A549 (cell line): ENCODE results near the gene LRSAM1. TPM values are rescaled to one million over a fixed set of nuclear protein-coding genes. Genes with fewer than 3 reads are reported as not detected.

Experiments
- ATAC-seq, 2 experiments: fragments of 200-7000 bp in 1 of 2; fragments of >200 bp in 1 of 2; cut with Nextera tagmentation in 1 of 2; cut with Tn5 transposase in 1 of 2; 3 replicates each; pipeline versions ENCODE4 v1.8.0 to v1.9.1; 2018 to 2020; ENCODE audit warnings: mild to moderate bottlenecking in 1 of 2, moderate library complexity in 1 of 2
- CTCF ChIA-PET: fragments of 300-600 bp; sonication (Branson Sonifier 250); formaldehyde crosslinking; extraction: SDS; loops from one replicate; lab custom pipeline; 2021; ENCODE audit warnings: antibody characterized with exemption, inconsistent platforms; lab: Yijun Ruan, JAX
- POLR2A ChIA-PET: fragments of 350-600 bp; formaldehyde crosslinking; extraction: SDS; loops from one replicate; lab custom pipeline; 2021; ENCODE audit warnings: antibody characterized with exemption, inconsistent platforms; lab: Yijun Ruan, JAX
- DNase-seq, 2 experiments: peaks; one replicate each; pipeline versions ENCODE4 v3.0.0 to v3.0.0-alpha.2; 2011 to 2016; ENCODE audit warnings: low read depth in 1 of 2, low spot score in 1 of 2
- FAIRE-seq: peaks from 2 replicates; lab custom pipeline; 2011; peaks lifted over from hg19 to GRCh38; lab: Jason Lieb, UNC
- H3K27ac ChIP-seq, 2 experiments: fragments of >200 bp; sonication (Bioruptor Twin); formaldehyde crosslinking; 3 replicates each; pipeline ENCODE4 v1.5.1; 2016 to 2017
- H3K4me1 ChIP-seq: fragments of >200 bp; sonication (Bioruptor Twin); formaldehyde crosslinking; 3 replicates; pipeline ENCODE4 v1.6.1; 2016
- H3K4me2 ChIP-seq: fragments of >200 bp; sonication (Bioruptor Twin); formaldehyde crosslinking; 3 replicates; pipeline ENCODE4 v1.6.1; 2016
- H3K4me3 ChIP-seq: fragments of >200 bp; sonication (Bioruptor Twin); formaldehyde crosslinking; 3 replicates; pipeline ENCODE4 v1.5.1; 2016
- H3K9me3 ChIP-seq: fragments of >200 bp; sonication (Bioruptor Twin); formaldehyde crosslinking; 3 replicates; pipeline ENCODE4 v1.6.1; 2016
- BHLHE40 ChIP-seq: IDR thresholded peaks from 2 replicates; pipeline ENCODE4 v1.6.1; 2012; ENCODE audit warnings: low read depth, low read length, inconsistent platforms
- CBX2 ChIP-seq: fragments of 200-600 bp; sonication (generic); IDR thresholded peaks from 2 replicates; pipeline ENCODE4 v1.6.1; 2016; ENCODE audit warnings: low read depth, mild to moderate bottlenecking, borderline replicate concordance
- CBX8 ChIP-seq: fragments of 200-600 bp; sonication (generic); IDR thresholded peaks from 2 replicates; pipeline ENCODE4 v1.6.1; 2016
- EHF ChIP-seq: fragments of 250-450 bp; sonication (Bioruptor Pico); IDR thresholded peaks from 2 replicates; pipeline ENCODE4 v1.5.0; 2020; ENCODE audit warnings: mild to moderate bottlenecking
- EHMT2 ChIP-seq: fragments of 200-600 bp; sonication (generic); IDR thresholded peaks from 2 replicates; pipeline ENCODE4 v1.6.1; 2016; ENCODE audit warnings: antibody characterized with exemption, low read depth, mild to moderate bottlenecking, moderate library complexity
- ESRRA ChIP-seq: fragments of 150-350 bp; IDR thresholded peaks from 2 replicates; pipeline ENCODE4 v1.6.1; 2014; ENCODE audit warnings: mild to moderate bottlenecking, low read length, borderline replicate concordance
- FOSL2 ChIP-seq, 2 experiments: fragments of 450-650 bp in 1 of 2; fragments of >200 bp in 1 of 2; sonication (Bioruptor Twin) in 1 of 2; formaldehyde crosslinking; IDR thresholded peaks; 2 replicates each; pipeline versions ENCODE4 v1.5.0 to v1.6.1; 2016 to 2020; ENCODE audit warnings: mild to moderate bottlenecking in 1 of 2, moderate library complexity in 1 of 2
- FOXS1 ChIP-seq: fragments of 250-450 bp; sonication (Bioruptor Pico); IDR thresholded peaks from 2 replicates; pipeline ENCODE4 v1.5.0; 2020; ENCODE audit warnings: mild to moderate bottlenecking, moderate library complexity
- GATA3 ChIP-seq: IDR thresholded peaks from 2 replicates; pipeline ENCODE4 v1.6.1; 2012; ENCODE audit warnings: borderline replicate concordance
- HDAC2 ChIP-seq: fragments of 200-600 bp; sonication (generic); IDR thresholded peaks from 2 replicates; pipeline ENCODE4 v1.6.1; 2016
- HEYL ChIP-seq: fragments of 250-450 bp; sonication (Bioruptor Pico); IDR thresholded peaks from 2 replicates; pipeline ENCODE4 v1.8.0; 2021; ENCODE audit warnings: mild to moderate bottlenecking, moderate library complexity
- HMGXB4 ChIP-seq: fragments of 250-450 bp; sonication (Bioruptor Pico); IDR thresholded peaks from 2 replicates; pipeline ENCODE4 v1.5.0; 2021; ENCODE audit warnings: mild to moderate bottlenecking, moderate library complexity, borderline replicate concordance
- HOXA7 ChIP-seq: fragments of 250-450 bp; sonication (Bioruptor Pico); IDR thresholded peaks from 2 replicates; pipeline ENCODE4 v1.5.0; 2020; ENCODE audit warnings: mild to moderate bottlenecking, moderate library complexity
- HOXB13 ChIP-seq: fragments of 250-450 bp; sonication (Bioruptor Pico); IDR thresholded peaks from 2 replicates; pipeline ENCODE4 v1.5.0; 2020; ENCODE audit warnings: low read depth, mild to moderate bottlenecking, moderate library complexity
- JUN ChIP-seq, 2 experiments: fragments of >200 bp; sonication (Bioruptor Twin); formaldehyde crosslinking; IDR thresholded peaks; 2 replicates in 1 of 2; 3 replicates in 1 of 2; pipeline ENCODE4 v1.6.1; 2016 to 2017
- JUNB ChIP-seq: fragments of >200 bp; sonication (Bioruptor Twin); formaldehyde crosslinking; IDR thresholded peaks from 2 replicates; pipeline ENCODE4 v1.6.1; 2016
- MAFK ChIP-seq: fragments of 450-650 bp; IDR thresholded peaks from 2 replicates; pipeline ENCODE4 v1.6.1; 2014; ENCODE audit not compliant: partially characterized antibody
- MYC ChIP-seq: IDR thresholded peaks from 2 replicates; pipeline ENCODE4 v1.6.1; 2012; ENCODE audit warnings: mild to moderate bottlenecking, inconsistent platforms, low read length, improper control_type of control experiment, borderline replicate concordance
- NFE2L2 ChIP-seq: fragments of 150-350 bp; conservative IDR thresholded peaks from 2 replicates; pipeline ENCODE4 v1.6.1; 2014; ENCODE audit warnings: low read length
- NPAS2 ChIP-seq: fragments of 250-450 bp; sonication (Bioruptor Pico); IDR thresholded peaks from 2 replicates; pipeline ENCODE4 v1.8.0; 2022; ENCODE audit warnings: mild to moderate bottlenecking, moderate library complexity, borderline replicate concordance
- NR3C1 ChIP-seq: fragments of >200 bp; sonication (Bioruptor Twin); formaldehyde crosslinking; IDR thresholded peaks from 3 replicates; pipeline ENCODE4 v1.6.1; 2017
- POLR2A ChIP-seq: IDR thresholded peaks from 2 replicates; pipeline ENCODE4 v1.6.1; 2012; ENCODE audit warnings: mild to moderate bottlenecking, low read length
- POLR2AphosphoS2 ChIP-seq: conservative IDR thresholded peaks from 2 replicates; pipeline ENCODE4 v1.6.1; 2012; ENCODE audit warnings: low read length, improper control_type of control experiment, inconsistent platforms
- RAD21 ChIP-seq, 2 experiments: fragments of >200 bp in 1 of 2; sonication (Bioruptor Twin) in 1 of 2; formaldehyde crosslinking in 1 of 2; IDR thresholded peaks in 1 of 2; conservative IDR thresholded peaks in 1 of 2; 2 replicates in 1 of 2; 3 replicates in 1 of 2; pipeline ENCODE4 v1.6.1; 2012 to 2018; ENCODE audit warnings: inconsistent platforms in 1 of 2
- RCOR1 ChIP-seq: fragments of 150-350 bp; IDR thresholded peaks from 2 replicates; pipeline ENCODE4 v1.6.1; 2014; ENCODE audit warnings: antibody characterized with exemption, low read length, low read depth
- SMC3 ChIP-seq: fragments of >200 bp; sonication (Bioruptor Twin); formaldehyde crosslinking; IDR thresholded peaks from 3 replicates; pipeline ENCODE4 v1.6.1; 2018; ENCODE audit warnings: inconsistent platforms
- SREBF2 ChIP-seq: fragments of 450-650 bp; IDR thresholded peaks from 2 replicates; pipeline ENCODE4 v1.6.1; 2014; ENCODE audit warnings: mild to moderate bottlenecking, moderate library complexity
- TFCP2L1 ChIP-seq: fragments of 250-450 bp; sonication (Bioruptor Pico); IDR thresholded peaks from 2 replicates; pipeline ENCODE4 v1.5.0; 2021; ENCODE audit warnings: mild to moderate bottlenecking
- WGBS: methylation state at CpG from one replicate; pipeline ENCODE4 v1.1.6; 2017; ENCODE audit errors: missing lambda C conversion rate; 5-methylcytosine and 5-hydroxymethylcytosine counted together
- polyA plus RNA-seq, 4 experiments: library from polyadenylated mRNA; depleted of rRNA in 3 of 4; stranded (reverse); fragments of >200 nt; fragmentation: RNase III in 1 of 4; extraction: RNeasy Plus Mini Kit Qiagen cat#74134 plus additional on column Dnase treatment in 1 of 4; gene quantifications; 2 replicates in 3 of 4; 3 replicates in 1 of 4; pipeline ENCODE4 v1.2.3, GENCODE V29; 2011 to 2017
- TF ChIP-seq, protein P1 (sequence below): fragments of 450-650 bp; IDR thresholded peaks from 2 replicates; pipeline ENCODE4 v1.6.1; 2014; ENCODE audit warnings: antibody characterized with exemption
- TF ChIP-seq, protein P2 (sequence below): fragments of >200 bp; sonication (Bioruptor Twin); formaldehyde crosslinking; IDR thresholded peaks from 2 replicates; pipeline ENCODE4 v1.6.1; 2016
- TF ChIP-seq, protein P3 (sequence below): IDR thresholded peaks from 2 replicates; pipeline ENCODE4 v1.6.1; 2012
- TF ChIP-seq, protein P4 (sequence below): fragments of 150-350 bp; IDR thresholded peaks from 2 replicates; pipeline ENCODE4 v1.6.1; 2014; ENCODE audit warnings: low read depth, mild to moderate bottlenecking, low read length

The LRSAM1 gene
- polyA plus RNA-seq, 2 of the 4 experiments (the other 2 are of a cell fraction): 5.1 to 10.0 TPM

DNA sequence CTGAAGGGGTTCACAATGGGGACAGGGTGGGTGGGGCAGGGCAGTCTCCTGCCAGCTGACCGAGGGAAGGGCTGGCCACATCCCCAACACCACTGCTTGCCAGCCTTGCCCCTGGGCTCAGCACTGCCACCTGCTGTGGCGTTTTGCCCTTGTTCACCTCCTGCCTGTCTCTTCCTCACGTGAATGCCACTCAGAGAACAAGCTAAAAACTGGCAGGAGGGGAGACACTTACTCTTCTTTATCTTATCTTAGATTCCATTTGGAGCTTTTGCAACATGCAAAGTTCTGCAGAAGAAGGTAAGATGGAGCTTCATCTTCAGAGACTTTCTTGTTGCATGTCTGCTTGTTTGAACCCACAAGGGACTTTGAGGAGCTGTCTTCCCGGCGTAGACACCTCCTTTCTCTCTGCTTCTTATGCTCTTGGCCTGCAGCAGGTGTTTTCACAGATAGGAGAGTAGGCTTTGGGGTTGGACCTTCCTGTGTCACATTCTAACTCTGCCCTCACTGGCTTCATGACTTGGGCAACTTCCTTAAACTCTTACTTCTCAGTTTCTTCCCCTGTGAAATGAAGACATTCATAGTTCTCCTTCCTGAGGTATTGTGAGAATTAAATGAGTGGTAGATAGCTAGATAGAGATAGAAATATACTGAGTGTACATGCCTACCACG, 4.1 kb downstream of the LRSAM1 start (continued):
- TF ChIP-seq CBX8: no peak
- no peak for TF ChIP-seq TFCP2L1 (CRISPR knock-in tag)
- TF ChIP-seq HEYL (CRISPR knock-in tag): no peak
- no peak for TF ChIP-seq RCOR1
- no peak for TF ChIP-seq ESRRA
- no peak for TF ChIP-seq HDAC2
- TF ChIP-seq NR3C1: no peak
- TF ChIP-seq EHMT2: no peak
- TF ChIP-seq SMC3: peak; percentile 52
- TF ChIP-seq RAD21 (conservative IDR thresholded peaks at IDR 0.05 in 1 of 2, IDR thresholded peaks at IDR 0.05 in 1 of 2): peak; percentile 30 to 43; a peak in 3 of 5 replicates
- no peak for TF ChIP-seq MYC
- no peak for TF ChIP-seq POLR2A
- no peak for TF ChIP-seq HMGXB4 (CRISPR knock-in tag)
- no peak for TF ChIP-seq BHLHE40

GRCh38 chr9:127457191-127457878, 6.0 kb downstream of the LRSAM1 start:
- H3K27ac ChIP-seq: no peak overlapping the region
- WGBS: 87% methylated on average over 16 of the region's 17 CpGs
- POLR2A ChIA-PET: no interaction called here

DNA sequence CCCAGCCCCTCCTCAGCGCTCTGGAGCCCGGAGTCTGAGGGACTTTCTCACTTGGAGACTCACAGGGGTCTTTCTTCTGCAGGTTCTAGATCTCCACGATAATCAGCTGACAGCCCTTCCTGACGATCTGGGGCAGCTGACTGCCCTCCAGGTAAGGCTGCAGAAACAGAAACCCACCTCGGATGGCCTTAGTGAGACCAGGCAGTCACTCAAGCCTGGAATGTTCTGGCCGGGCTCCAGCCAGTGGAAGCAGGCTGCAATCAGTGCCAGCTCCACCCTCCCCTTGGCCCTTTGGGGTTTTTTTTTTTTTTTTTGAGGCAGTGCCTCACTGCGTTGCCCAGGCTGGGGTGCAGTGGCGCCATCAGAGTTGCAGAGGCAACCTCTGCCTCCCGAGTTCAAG, 7.6 kb downstream of the LRSAM1 start:
- Histone ChIP-seq H3K4me3 (no peak overlapping the region), H3K4me1 (no peaks in the 10 kb centered on the region), H3K27ac (no peak overlapping the region), H3K9me3 (no peaks in the 10 kb centered on the region), H3K4me2 (no peak overlapping the region)
- ChIA-PET CTCF (interaction anchor here (0.8 kb wide), 1 partner anchor 23 kb away, joined by 3 read pairs; no protein-coding TSS in a partner anchor), POLR2A (no interaction called here)
- no peak for TF ChIP-seq NPAS2 (CRISPR knock-in tag)
- TF ChIP-seq, protein P1, sequence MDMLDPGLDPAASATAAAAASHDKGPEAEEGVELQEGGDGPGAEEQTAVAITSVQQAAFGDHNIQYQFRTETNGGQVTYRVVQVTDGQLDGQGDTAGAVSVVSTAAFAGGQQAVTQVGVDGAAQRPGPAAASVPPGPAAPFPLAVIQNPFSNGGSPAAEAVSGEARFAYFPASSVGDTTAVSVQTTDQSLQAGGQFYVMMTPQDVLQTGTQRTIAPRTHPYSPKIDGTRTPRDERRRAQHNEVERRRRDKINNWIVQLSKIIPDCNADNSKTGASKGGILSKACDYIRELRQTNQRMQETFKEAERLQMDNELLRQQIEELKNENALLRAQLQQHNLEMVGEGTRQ: no peak
- no peak for TF ChIP-seq FOSL2 (IDR thresholded peaks at IDR 0.05)
- TF ChIP-seq FOSL2 (CRISPR knock-in tag; IDR thresholded peaks at IDR 0.05): no peak
- no peak for TF ChIP-seq GATA3
- TF ChIP-seq NFE2L2: no peak
- no peak for TF ChIP-seq CBX8
- no peak for TF ChIP-seq RAD21 (conservative IDR thresholded peaks at IDR 0.05 in 1 of 2, IDR thresholded peaks at IDR 0.05 in 1 of 2)
- TF ChIP-seq CBX2: no peak
- TF ChIP-seq SREBF2: no peak
- no peak for TF ChIP-seq HOXB13 (CRISPR knock-in tag)
- no peak for TF ChIP-seq FOXS1 (CRISPR knock-in tag)
- TF ChIP-seq JUNB: no peak
- no peak for TF ChIP-seq EHF (CRISPR knock-in tag)
- TF ChIP-seq, protein P2, sequence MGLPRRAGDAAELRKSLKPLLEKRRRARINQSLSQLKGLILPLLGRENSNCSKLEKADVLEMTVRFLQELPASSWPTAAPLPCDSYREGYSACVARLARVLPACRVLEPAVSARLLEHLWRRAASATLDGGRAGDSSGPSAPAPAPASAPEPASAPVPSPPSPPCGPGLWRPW: no peak
- no peak for TF ChIP-seq EHMT2
- TF ChIP-seq JUN (IDR thresholded peaks at IDR 0.05): no peak
- TF ChIP-seq POLR2AphosphoS2: no peak
- TF ChIP-seq, protein P3, sequence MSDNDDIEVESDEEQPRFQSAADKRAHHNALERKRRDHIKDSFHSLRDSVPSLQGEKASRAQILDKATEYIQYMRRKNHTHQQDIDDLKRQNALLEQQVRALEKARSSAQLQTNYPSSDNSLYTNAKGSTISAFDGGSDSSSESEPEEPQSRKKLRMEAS: no peak
- no peak for TF ChIP-seq HEYL (CRISPR knock-in tag)
- TF ChIP-seq POLR2A: no peak
- ATAC-seq: no peak
- 83% methylated on average over 9 of the region's 9 CpGs for WGBS
- no peak for FAIRE-seq
- DNase-seq: no peak

More at GRCh38 chr9:127457191-127457878, 6.0 kb downstream of the LRSAM1 start:
- Histone ChIP-seq H3K9me3 (no peaks in the 10 kb centered on the region), H3K4me3 (no peak overlapping the region), H3K4me2 (no peak overlapping the region), H3K4me1 (peaks cover 9% of the 10 kb centered on the region)
- DNase-seq (no peak), ATAC-seq (no peak), FAIRE-seq (no peak)
- TF ChIP-seq JUNB: no peak
- no peak for TF ChIP-seq MAFK
- TF ChIP-seq, protein P4, sequence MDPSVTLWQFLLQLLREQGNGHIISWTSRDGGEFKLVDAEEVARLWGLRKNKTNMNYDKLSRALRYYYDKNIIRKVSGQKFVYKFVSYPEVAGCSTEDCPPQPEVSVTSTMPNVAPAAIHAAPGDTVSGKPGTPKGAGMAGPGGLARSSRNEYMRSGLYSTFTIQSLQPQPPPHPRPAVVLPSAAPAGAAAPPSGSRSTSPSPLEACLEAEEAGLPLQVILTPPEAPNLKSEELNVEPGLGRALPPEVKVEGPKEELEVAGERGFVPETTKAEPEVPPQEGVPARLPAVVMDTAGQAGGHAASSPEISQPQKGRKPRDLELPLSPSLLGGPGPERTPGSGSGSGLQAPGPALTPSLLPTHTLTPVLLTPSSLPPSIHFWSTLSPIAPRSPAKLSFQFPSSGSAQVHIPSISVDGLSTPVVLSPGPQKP: no peak
- no peak for TF ChIP-seq FOXS1 (CRISPR knock-in tag)
- no peak for TF ChIP-seq TFCP2L1 (CRISPR knock-in tag)
- no peak for TF ChIP-seq HOXA7
- CTCF ChIA-PET: interaction anchor here (0.6 to 2.7 kb wide), 7 partner anchors 13 to 492 kb away, joined by 3 to 9 read pairs (median 4); no protein-coding TSS in a partner anchor
